Effector CD4-positive, alpha-beta T cell (primary cell): ENCODE results near the gene SVOP.

Experiments
- DNase-seq: peaks from one replicate; pipeline ENCODE4 v3.0.0-alpha.2; 2020

The SVOP gene

DNA sequence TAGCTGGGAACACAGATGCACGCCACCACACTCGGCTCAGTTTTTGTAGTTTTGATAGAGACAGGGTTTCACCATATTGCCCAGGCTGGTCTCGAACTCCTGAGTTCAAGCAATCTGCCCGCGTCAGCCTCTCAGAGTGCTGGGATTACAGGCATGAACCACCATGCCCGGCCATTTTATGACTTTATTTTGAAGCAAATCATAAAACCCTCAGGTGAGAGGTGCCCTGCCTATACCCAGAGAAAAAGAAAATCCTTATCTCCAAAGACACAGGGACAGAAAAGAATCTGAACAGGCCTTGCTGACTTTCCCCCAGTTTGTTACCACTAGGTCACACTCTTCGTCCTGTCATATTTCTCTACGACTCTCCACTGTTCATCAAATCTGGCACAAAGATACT is 92.2 kb downstream of the SVOP start:
- DNase-seq, result no peak

DNA sequence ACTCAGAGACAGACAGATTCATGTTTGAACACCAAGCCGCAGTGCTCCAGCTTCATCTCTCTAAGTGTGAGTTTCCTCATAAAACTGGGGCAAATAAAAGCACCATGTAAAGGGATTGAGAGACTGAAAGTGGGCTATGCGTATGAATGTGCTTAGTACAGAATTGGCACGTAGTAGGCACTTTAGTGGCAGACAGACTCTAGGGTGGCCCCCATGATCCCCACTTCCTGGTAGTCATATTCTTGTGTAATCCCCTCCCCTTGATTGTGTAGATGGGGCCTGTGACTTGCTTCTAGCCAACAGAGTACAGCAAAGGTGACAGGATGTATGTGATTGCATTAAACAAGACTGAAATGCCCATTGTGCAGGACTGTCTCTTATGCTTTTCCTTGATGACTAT is 98.0 kb downstream of the SVOP start:
- DNase-seq, result no peak

DNA sequence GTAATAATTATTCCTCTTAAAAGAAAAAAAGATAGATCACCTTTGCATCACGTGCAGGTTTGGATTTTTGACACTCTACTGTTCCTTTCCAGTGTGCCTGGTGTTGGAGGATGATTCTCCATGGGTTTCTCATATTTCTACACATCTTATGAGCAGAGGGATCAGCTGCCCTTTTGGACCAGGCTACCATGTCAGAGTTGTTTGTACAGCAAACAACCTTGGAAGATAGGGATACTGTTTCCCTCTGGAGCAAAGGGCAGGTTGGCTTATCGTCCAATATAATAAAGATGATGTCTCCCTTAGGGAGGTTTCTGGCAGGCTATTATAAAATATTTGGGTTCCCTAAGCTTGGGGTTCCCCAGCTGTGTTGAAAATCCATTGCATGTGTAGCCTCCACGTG is 98.9 kb downstream of the SVOP start:
- no peak for DNase-seq

DNA sequence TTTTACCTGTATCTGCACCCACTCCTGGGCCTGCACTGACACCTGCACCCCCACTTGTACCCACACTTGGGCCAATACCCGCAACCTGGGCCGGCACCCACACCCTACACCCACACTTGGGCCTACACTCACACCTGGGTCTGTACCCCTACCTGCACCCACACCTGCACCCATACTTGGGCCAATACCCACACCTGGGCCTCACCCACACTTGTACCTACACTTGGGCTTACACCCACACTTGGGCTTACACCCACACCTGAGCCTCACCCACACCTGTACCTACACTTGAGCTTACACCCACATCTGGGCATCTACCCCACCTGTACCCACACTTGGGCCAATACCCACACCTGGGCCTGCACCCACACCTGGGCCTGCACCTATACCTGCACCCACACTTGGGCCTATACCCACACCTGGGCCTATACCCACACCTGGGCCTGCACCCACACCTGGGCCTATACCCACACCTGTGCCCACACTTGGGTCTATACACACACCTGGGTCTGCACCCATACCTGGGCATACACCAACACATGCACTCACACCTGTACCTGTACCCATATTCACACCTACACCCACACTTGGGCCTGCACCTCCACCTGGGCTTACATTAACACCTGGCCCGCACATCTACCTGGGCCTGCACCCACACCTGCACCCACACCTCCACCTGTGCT is 101.8 kb downstream of the SVOP start:
- DNase-seq, result no peak

DNA sequence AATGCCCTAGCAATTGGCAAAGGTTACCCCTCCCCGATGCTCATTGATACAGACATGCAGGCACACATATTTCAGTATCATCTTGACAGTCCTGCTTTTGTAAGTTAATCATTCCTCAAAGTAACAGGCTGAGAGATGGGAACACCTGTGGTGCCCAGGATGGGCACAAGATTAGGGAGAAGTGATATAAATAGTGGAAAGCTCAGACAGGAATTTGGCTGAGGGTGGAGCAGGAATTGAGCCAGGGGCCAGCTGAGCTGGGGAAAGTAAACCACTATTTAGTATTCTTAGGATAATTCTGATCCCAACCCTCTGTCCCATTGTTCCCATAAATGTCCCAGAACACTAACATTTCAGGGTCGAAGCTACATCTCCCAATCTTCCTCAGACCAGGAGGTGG is 102.7 kb downstream of the SVOP start:
- no peak for DNase-seq

DNA sequence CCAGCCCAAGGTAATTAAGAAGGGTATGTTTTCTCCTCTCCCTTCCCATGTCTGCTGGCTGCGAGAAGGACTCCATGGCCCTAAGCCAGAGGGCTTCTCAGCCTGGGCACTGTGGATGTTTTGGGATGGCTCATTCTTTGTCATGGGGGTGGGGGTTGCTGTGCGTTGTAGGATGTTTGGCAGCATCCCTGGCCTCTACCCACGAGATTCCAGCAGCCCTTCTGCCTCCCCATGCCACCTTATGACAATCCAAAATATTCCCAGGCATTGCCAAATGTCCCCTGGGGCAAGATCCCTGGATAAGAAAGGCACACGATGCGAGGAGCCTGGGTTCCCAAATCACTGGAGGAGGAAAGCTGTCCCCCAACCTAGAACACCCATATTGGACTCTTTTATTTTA is 104.5 kb downstream of the SVOP start:
- DNase-seq, result no peak

DNA sequence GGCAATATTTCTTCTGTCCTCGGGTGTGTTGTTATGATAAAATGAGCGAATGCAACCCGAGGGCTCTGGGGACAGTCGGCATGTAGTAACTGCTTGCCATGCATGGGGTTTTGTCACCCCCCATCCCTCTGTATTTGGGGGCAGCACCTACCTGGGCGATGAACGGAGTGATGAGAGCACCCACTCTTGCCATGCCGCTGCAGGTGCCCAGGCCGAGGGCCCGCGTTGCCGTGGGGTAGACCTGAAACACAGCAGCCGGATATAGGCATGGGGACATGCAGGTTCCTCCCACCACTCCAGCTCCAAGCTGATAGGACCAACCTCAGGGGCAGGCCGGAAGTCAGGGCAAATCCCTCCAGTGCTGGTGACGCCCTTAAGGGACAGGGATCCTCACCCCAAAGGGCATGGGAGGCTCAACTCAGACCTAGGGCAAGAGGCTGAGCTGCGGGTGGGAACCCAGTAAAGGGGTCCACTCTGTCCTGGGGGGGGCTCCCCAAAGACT is 105.2 kb downstream of the SVOP start:
- no peak for DNase-seq

GRCh38 chr12:108914121-108914531 is 106.7 kb downstream of the SVOP start:
- no peak for DNase-seq

GRCh38 chr12:108912361-108912760 is 108.5 kb downstream of the SVOP start:
- no peak for DNase-seq

DNA sequence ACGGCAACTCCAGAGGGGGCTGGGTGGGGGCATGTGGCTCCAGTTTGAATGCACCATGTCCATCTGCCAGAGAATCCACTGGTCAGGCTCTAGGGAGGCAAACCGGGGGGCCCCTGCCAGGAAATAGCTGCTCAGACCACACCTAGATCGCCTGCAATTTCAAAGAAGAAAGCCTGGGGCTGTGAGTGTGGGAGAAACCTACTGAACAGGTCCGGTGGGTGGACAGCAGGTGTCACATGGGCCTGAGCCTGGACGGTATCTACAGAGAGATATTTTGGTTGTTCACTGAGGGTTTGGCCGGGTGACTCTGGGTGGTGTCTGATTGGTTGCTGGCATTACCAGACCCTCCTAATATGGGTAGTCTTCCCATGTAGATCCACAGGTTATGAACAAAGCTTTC is 109.0 kb downstream of the SVOP start:
- no peak for DNase-seq

GRCh38 chr12:108910336-108910735 is 110.5 kb downstream of the SVOP start:
- no peak for DNase-seq

- no peak for DNase-seq
Measured at GRCh38 chr12:108907839-108908351, 113.0 kb downstream of the SVOP start.

GRCh38 chr12:108906971-108907370 is 113.9 kb downstream of the SVOP start:
- no peak for DNase-seq

DNA sequence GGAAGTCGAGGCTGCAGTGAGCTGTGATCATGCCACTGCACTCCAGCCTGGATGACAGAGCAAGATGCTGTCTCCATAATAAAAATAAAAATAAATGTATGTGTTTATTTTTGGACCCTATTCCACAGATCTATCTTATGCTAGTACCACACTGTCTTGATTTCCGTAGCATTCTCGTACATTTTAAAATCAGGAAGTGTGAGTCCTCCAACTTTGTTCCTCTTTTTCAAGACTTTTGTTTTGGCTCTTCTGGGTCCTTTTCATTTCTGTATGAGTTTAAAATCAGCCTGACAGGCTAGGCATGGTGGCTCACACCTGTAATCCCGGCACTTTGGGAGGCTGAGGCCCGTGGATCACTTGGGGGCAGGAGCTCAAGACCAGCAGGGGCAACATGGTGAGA is 115.1 kb downstream of the SVOP start:
- DNase-seq, result no peak

DNA sequence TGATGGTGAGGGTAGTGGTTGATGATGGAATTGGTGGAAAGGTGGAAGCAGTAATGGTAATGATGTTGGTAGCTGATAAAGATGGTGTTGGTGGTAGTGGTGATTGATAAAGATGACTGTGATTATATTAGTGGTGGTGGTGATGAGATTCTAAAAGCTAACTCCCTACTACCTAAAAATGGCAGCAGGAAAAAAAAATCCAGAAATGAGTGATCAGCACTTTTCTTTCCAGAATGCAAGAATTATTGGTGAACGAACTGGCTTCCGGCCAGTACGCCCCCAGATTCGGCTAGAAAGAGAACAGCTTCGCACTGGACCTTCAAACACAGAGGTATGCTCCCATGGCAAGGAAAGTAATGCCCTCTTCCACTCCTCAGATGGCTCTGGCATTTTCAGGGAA is 121.7 kb downstream of the SVOP start:
- no peak for DNase-seq

GRCh38 chr12:108896817-108897216 is 124.1 kb downstream of the SVOP start:
- no peak for DNase-seq

DNA sequence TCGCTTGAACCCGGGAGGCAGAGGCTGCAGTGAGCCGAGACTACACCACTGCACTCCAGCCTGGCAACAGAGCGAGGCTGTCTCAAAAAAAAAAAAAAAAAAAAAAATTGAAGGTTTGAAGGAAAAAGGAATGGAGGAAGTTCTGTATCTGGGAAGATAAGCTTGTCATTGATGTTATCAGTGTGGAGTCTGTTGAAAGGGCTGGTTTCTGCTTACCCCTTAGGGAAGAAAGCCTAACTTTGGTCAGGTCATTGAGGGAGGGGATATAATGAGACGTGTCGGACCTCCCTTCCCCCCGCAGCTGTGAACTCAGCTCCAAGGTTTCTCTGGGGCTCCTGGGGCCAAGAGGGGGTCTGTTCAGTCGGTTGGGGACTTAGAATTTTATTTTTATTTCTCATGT is 124.5 kb downstream of the SVOP start:
- DNase-seq, result no peak

GRCh38 chr12:108895220-108895802 is 125.6 kb downstream of the SVOP start:
- DNase-seq, result no peak

DNA sequence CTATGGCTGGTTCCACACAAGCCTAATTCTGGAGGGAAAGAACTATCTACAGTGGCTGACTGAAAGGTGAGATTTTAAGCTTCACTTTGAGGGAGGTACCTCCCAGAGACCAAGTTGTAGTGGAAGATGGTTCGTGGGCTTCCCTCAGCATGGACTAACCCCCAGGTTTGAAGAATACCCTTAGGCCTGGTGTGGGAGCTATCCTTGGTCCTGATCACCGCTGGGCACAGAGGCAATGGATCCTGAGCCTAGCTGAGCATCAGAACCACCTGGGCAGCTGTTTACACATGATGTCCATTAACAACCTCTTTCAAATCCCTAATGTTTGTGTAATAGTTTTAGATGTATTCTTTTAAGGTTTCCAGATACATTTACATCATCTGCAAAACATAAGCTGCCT is 130.7 kb downstream of the SVOP start:
- DNase-seq, result no peak

DNA sequence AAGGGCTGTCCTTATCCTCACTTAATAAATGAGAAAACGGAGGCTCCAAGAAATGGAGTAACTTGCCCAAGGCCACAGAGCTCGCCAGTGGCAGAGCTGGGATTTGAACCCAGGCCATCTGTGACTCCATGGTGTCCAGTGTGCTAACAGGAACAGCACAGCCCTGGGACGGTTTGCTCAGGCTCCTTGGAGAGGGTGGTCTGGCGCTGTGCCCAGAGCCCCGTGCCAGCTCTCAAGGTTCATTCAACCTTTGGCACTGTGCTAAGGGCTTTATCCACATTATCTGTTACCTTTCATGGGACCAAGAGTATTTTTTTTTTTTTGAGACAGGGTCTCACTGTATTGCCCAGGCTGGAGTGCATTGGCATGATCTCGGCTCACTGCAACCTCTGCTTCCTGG is 132.8 kb downstream of the SVOP start:
- no peak for DNase-seq

DNA sequence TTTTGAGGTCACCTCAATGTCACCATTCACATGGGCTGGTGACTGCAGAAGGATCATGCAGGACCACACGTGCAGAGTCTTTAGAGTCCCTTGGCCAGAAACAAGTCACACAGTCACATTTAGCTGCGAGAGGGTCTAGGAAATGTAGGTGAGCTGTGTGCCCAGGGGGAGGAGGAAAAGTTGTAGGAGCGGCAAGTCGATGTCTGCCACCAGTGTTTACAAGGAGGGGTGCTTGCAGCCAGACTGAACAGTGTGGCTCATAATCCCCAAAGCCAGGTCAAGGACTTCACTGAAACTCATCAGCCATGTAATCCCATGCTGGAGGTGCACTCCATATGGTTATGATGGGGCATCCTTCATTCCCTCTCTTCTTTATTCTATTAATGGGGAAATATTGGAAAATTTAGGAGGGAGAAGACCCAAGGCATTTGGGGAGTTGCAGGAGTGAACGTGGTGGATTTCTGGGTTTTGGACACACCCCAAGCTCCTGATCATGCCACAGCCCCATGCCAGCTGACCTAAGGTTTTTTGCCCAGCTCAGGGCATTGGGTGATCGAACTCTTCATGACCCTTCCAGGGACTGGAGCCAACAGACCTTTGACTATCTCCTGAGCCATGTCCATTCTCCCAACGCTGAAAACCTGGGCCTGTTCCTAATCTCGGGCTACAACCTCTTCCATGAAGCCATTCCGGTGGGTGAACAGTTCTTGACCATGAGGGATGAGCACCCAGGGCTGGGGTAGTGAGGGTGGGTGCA is 133.8 kb downstream of the SVOP start:
- DNase-seq, result no peak

DNA sequence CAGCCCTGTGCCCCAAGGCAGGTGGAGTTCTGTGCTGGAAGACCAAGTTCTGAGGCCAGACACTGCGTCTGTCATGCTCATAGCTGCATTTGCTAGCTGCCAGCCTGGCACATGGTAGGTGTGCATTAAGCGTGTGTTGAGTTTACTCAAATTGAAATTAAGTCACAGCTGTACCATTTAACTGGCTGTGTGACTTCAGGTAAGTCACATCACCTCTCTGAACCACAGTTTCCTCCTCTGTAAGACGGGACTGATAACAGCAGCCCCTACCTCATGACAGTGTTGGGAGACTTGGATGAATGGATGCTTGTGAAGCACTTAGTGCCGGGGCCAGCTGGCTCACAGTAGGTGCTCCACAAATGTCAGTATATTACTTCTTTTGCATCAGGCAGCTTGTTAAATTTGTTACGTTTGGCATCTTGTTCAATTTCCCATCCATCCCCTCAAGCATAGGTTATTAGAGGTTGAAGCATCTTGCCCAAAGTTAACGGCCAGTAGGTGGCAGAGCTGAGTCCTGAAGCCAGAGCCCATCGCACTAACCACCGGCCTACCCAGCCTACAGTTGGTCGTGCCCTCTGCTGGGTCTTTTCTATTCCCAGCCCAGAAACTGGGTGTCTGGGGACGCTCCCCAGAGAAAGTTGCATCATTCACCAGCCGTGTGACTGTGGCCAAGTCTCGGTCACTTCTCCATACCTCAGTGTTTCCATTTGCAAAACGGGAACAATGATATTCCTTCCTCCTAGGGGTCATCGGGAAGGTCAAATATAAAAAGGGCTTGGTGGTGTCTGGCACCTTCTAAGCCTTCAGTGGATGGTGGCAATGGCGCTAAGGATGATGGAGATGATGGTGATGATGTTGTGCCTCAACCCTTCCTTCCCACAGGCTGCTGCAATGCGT is 136.5 kb downstream of the SVOP start:
- DNase-seq, result peak; percentile 55

DNA sequence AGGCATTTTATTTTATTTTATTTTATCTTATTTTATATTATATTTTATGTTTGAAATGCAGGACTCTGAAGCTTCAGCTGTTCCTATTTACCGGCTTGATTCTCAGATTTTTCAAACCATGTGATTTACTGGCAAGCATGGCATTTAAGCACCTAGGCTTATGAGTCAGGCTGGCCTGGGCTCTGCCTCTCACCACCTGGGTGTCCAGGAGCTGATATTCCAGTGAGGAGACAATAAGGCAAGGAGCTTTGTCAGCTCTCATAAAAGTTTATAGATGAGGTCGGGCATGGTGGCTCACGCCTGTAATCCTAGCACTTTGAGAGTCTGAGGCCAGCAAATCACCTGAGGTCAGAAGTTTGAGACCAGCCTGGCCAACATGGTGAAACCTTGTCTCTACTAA is 138.9 kb downstream of the SVOP start:
- DNase-seq, result no peak
